Measurements from ENCODE around the gene TBL1XR1. TPM values are rescaled to one million over a fixed set of nuclear protein-coding genes. Genes with fewer than 3 reads are reported as not detected.

The TBL1XR1 gene
- total and polyA plus RNA-seq, 2 of the 13 experiments (the other 11 are each of a cell fraction or from before 2014, with no cell fraction given), result 57.7 to 62.5 TPM

DNA sequence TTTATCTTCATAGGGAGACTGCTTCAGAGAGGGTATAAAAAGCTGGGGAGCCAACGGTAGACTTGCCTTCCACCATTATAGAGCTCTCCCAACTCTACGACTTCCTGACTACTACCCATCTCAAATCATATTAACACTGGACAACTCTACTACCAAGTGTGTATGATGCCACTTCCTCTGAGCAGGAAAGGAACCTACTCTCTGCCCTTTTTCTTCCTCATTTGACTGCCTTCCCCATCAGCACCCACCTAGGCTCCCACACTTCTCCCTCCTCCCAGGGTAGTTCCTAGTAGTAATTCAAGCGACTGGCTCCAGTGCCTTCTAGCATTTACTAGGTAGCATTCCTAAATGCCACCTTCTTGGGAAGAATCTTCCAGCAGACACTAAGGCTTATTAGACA lies 24.5 kb upstream of the TBL1XR1 start (continued):
- TF ChIP-seq, protein P1, sequence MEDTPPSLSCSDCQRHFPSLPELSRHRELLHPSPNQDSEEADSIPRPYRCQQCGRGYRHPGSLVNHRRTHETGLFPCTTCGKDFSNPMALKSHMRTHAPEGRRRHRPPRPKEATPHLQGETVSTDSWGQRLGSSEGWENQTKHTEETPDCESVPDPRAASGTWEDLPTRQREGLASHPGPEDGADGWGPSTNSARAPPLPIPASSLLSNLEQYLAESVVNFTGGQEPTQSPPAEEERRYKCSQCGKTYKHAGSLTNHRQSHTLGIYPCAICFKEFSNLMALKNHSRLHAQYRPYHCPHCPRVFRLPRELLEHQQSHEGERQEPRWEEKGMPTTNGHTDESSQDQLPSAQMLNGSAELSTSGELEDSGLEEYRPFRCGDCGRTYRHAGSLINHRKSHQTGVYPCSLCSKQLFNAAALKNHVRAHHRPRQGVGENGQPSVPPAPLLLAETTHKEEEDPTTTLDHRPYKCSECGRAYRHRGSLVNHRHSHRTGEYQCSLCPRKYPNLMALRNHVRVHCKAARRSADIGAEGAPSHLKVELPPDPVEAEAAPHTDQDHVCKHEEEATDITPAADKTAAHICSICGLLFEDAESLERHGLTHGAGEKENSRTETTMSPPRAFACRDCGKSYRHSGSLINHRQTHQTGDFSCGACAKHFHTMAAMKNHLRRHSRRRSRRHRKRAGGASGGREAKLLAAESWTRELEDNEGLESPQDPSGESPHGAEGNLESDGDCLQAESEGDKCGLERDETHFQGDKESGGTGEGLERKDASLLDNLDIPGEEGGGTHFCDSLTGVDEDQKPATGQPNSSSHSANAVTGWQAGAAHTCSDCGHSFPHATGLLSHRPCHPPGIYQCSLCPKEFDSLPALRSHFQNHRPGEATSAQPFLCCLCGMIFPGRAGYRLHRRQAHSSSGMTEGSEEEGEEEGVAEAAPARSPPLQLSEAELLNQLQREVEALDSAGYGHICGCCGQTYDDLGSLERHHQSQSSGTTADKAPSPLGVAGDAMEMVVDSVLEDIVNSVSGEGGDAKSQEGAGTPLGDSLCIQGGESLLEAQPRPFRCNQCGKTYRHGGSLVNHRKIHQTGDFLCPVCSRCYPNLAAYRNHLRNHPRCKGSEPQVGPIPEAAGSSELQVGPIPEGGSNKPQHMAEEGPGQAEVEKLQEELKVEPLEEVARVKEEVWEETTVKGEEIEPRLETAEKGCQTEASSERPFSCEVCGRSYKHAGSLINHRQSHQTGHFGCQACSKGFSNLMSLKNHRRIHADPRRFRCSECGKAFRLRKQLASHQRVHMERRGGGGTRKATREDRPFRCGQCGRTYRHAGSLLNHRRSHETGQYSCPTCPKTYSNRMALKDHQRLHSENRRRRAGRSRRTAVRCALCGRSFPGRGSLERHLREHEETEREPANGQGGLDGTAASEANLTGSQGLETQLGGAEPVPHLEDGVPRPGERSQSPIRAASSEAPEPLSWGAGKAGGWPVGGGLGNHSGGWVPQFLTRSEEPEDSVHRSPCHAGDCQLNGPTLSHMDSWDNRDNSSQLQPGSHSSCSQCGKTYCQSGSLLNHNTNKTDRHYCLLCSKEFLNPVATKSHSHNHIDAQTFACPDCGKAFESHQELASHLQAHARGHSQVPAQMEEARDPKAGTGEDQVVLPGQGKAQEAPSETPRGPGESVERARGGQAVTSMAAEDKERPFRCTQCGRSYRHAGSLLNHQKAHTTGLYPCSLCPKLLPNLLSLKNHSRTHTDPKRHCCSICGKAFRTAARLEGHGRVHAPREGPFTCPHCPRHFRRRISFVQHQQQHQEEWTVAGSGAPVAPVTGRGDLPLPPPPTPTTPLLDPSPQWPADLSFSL (CRISPR knock-in tag; IDR thresholded peaks at IDR 0.05), result no peak
- TF ChIP-seq TFE3 (CRISPR knock-in tag; IDR thresholded peaks at IDR 0.05) (no peak), ZNF138 (CRISPR knock-in tag; IDR thresholded peaks at IDR 0.05; ENCODE audit: low read depth) (no peak), ISX (CRISPR knock-in tag; conservative IDR thresholded peaks at IDR 0.05) (no peak), ZNF788 (CRISPR knock-in tag; IDR thresholded peaks at IDR 0.05; ENCODE audit: borderline replicate concordance) (no peak), CEBPG (CRISPR knock-in tag; IDR thresholded peaks at IDR 0.05) (no peak), GRHL1 (CRISPR knock-in tag; conservative IDR thresholded peaks at IDR 0.05) (no peak), ZNF3 (CRISPR knock-in tag; IDR thresholded peaks at IDR 0.05) (no peak)
